Osteoblast (primary cell): ENCODE data around the gene FBXL14. TPM values are rescaled to one million over a fixed set of nuclear protein-coding genes. Genes with fewer than 3 reads are reported as not detected.

Source experiments
- DNase-seq: peaks from one replicate; pipeline ENCODE4 v3.0.0; 2011; ENCODE audit warnings: low spot score, mixed read lengths; ENCODE audit not compliant: insufficient read length; ENCODE audit errors: missing footprints
- H2AFZ ChIP-seq: 2 replicates; pipeline ENCODE4 v1.6.0; 2011; ENCODE audit warnings: mild to moderate bottlenecking, low read length
- H3K27ac ChIP-seq: 2 replicates; pipeline ENCODE4 v1.5.1; 2011; ENCODE audit warnings: mild to moderate bottlenecking, low read depth, low read length, moderate library complexity
- H3K27me3 ChIP-seq: 2 replicates; pipeline ENCODE4 v1.6.0; 2012; ENCODE audit warnings: mild to moderate bottlenecking, control low read depth, inconsistent platforms, low read length, moderate library complexity; ENCODE audit not compliant: insufficient read depth
- H3K36me3 ChIP-seq: 2 replicates; pipeline ENCODE4 v1.5.1; 2011; ENCODE audit warnings: mild to moderate bottlenecking, low read length, control low read depth, moderate library complexity; ENCODE audit not compliant: insufficient read depth
- H3K4me1 ChIP-seq: 2 replicates; pipeline ENCODE4 v1.5.1; 2011; ENCODE audit warnings: mild to moderate bottlenecking, low read length, control low read depth, moderate library complexity; ENCODE audit not compliant: insufficient read depth
- H3K4me2 ChIP-seq: 2 replicates; pipeline ENCODE4 v1.6.0; 2011; ENCODE audit warnings: mild to moderate bottlenecking, low read length; ENCODE audit not compliant: insufficient read depth
- H3K4me3 ChIP-seq: fragments of 200-600 bp; sonication (generic); 3 replicates; pipeline ENCODE4 v1.5.1; 2012; ENCODE audit warnings: mild to moderate bottlenecking, low read length, inconsistent platforms; ENCODE audit not compliant: insufficient read depth
- H3K79me2 ChIP-seq: 2 replicates; pipeline ENCODE4 v1.6.0; 2012; ENCODE audit warnings: mild to moderate bottlenecking, low read length, control low read depth, inconsistent platforms; ENCODE audit not compliant: insufficient read depth
- H3K9me3 ChIP-seq: 2 replicates; pipeline ENCODE4 v1.5.1; 2011; ENCODE audit warnings: low read depth, low read length, control low read depth
- H4K20me1 ChIP-seq: 2 replicates; pipeline ENCODE4 v1.6.0; 2012; ENCODE audit warnings: mild to moderate bottlenecking, low read length, control low read depth; ENCODE audit not compliant: insufficient read depth
- total RNA-seq: library from RNA; depleted of rRNA; stranded (reverse); fragments of >200 nt; gene quantifications from 2 replicates; pipeline ENCODE4 v1.2.3, GENCODE V29; 2012
- TF ChIP-seq, protein P1 (sequence below): IDR thresholded peaks from 2 replicates; pipeline ENCODE4 v1.5.1; 2011; ENCODE audit warnings: mild to moderate bottlenecking, low read depth, low read length, moderate library complexity; ENCODE audit errors: extremely low read depth

FBXL14 gene
- total RNA-seq, 1 donor: 9.8 TPM

DNA sequence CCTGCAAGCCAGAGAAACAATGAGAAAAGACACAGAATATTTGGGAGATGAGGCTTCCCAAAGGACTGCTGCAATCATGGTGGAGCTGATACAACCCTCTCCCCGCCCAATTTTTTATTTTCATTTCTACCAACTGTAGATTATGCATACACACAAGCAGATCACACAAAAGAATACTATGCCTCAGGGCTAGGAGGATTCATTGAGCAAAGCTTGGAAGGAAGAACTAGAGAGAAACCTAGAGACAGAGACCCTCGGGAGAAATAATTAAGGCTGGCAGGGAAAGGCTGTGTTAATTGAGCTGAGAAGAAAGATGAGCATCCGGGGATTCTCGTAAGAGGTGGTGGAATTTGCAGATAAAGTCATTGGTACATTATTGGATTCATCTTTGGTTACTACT, 24.8 kb upstream of the FBXL14 start:
- Histone ChIP-seq H3K4me3 (no peak overlapping the region), H3K4me2 (peak overlapping the region; percentile 3), H4K20me1 (peaks cover 32% of the 10 kb centered on the region), H3K27ac (no peak overlapping the region), H3K4me1 (peaks cover 19% of the 10 kb centered on the region), H3K9me3 (no peaks in the 10 kb centered on the region), H3K27me3 (no peaks in the 10 kb centered on the region), H2AFZ (no peak overlapping the region), H3K36me3 (no peaks in the 10 kb centered on the region), H3K79me2 (peaks cover 86% of the 10 kb centered on the region)
- TF ChIP-seq, protein P1, sequence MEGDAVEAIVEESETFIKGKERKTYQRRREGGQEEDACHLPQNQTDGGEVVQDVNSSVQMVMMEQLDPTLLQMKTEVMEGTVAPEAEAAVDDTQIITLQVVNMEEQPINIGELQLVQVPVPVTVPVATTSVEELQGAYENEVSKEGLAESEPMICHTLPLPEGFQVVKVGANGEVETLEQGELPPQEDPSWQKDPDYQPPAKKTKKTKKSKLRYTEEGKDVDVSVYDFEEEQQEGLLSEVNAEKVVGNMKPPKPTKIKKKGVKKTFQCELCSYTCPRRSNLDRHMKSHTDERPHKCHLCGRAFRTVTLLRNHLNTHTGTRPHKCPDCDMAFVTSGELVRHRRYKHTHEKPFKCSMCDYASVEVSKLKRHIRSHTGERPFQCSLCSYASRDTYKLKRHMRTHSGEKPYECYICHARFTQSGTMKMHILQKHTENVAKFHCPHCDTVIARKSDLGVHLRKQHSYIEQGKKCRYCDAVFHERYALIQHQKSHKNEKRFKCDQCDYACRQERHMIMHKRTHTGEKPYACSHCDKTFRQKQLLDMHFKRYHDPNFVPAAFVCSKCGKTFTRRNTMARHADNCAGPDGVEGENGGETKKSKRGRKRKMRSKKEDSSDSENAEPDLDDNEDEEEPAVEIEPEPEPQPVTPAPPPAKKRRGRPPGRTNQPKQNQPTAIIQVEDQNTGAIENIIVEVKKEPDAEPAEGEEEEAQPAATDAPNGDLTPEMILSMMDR: no peak
- no peak for DNase-seq

DNA sequence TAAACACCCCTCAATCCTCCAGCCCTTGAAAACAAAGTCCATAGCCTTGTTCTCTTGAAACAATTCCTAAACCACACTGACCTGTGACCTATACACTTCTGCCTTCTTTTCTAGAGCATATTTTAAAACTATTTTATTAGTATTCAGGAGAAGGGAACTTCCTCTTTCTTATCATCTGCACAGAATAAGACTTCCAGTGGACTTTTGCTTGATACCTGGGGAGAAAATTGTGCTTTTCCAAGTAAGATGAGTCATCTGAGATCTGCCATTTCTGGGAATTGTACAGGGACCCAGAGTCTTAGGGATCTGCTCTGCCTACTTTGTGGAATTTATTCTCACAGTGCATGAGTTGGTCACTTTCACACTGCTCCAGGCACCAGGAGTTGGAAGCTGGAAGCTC, 24.1 kb upstream of the FBXL14 start:
- Histone ChIP-seq H3K9me3 (no peaks in the 10 kb centered on the region), H3K36me3 (no peaks in the 10 kb centered on the region), H4K20me1 (peaks cover 30% of the 10 kb centered on the region), H3K4me1 (peaks cover 19% of the 10 kb centered on the region), H2AFZ (no peak overlapping the region), H3K4me3 (no peak overlapping the region), H3K27ac (peak overlapping the region; percentile 14), H3K79me2 (peaks cover 87% of the 10 kb centered on the region), H3K27me3 (no peaks in the 10 kb centered on the region), H3K4me2 (no peak overlapping the region)
- TF ChIP-seq, protein P1: no peak
- DNase-seq: no peak

DNA sequence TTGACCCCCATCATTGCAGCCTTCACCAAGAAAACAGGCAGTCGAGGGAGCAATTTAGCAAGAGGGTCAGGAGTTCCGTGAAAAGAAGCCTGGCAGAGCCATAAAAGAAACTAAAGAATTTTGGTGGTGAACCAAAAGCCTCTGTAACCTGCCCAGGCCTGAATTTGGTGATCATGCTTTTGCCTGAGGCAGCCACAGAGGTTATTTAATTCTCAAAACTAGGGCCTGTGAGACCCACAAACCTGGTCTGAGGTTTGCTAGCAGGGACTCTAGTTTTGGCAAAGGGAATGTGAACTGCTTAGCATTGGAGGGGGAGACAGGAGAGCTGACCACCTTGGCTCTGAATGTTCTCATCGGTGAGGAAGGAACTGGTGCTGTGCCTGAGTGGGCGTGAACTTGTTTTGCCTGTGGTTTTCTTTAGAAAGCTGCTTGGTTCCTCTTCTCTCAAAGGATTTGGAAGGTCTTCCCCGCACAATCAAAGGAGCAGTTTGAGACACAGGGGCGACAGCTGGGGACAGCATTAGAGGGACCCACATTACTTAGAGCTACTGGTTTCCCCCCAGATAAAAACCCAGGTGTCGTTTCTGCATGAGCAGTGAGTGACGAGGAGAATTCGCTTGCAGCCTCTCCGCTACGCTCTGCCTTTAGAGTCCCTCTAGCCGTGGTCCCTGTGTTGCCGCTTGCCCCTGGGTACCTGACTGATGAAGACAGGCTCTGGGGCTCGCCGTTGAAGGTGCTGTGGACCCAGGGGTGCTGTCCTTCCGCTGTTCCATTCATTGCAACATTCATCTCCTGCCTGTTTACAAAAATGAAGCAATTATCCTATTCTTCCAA, 22.1 kb upstream of the FBXL14 start:
- Histone ChIP-seq H4K20me1 (peaks cover 35% of the 10 kb centered on the region), H2AFZ (no peak overlapping the region), H3K27me3 (no peaks in the 10 kb centered on the region), H3K79me2 (peaks cover 90% of the 10 kb centered on the region), H3K4me2 (no peak overlapping the region), H3K36me3 (no peaks in the 10 kb centered on the region), H3K27ac (no peak overlapping the region), H3K4me1 (peaks cover 30% of the 10 kb centered on the region), H3K4me3 (no peak overlapping the region), H3K9me3 (no peaks in the 10 kb centered on the region)
- DNase-seq: no peak
- TF ChIP-seq, protein P1: no peak

DNA sequence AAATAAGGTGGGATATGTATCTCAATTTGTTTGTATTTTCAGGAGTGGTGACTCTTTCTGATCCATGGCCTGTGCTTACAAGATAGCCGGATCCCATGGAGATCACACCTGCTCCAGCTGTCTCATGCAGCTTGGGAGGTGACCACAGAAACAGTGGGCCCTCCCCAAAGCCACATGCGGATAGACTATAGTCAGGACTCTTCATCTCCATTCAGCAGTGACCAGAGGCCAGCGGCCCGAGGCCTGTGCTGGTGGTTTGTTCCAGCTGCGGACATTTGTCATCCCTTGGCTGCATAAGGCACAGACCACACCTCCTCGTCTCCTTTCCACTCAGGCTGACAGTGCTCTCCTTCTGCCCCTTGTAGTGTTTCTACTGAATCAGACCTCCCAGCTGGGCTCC, 20.0 kb upstream of the FBXL14 start:
- DNase-seq: no peak
- TF ChIP-seq, protein P1: no peak
- no peaks in the 10 kb centered on the region for H3K9me3 ChIP-seq
- no peak overlapping the region for H2AFZ ChIP-seq
- peaks cover 94% of the 10 kb centered on the region for H3K79me2 ChIP-seq
- no peak overlapping the region for H3K4me3 ChIP-seq
- H3K27me3 ChIP-seq: no peaks in the 10 kb centered on the region
- peaks cover 30% of the 10 kb centered on the region for H3K4me1 ChIP-seq
- no peak overlapping the region for H3K4me2 ChIP-seq
- H3K27ac ChIP-seq: no peak overlapping the region
- H4K20me1 ChIP-seq: peaks cover 31% of the 10 kb centered on the region
- no peaks in the 10 kb centered on the region for H3K36me3 ChIP-seq
